Suprapubic skin (tissue), 4 donors: ENCODE results near the gene CCDC148. TPM values are rescaled to one million over a fixed set of nuclear protein-coding genes. Genes with fewer than 3 reads are reported as not detected.

Source experiments
- DNase-seq, 2 donors: peaks; one replicate each; pipeline ENCODE4 v3.0.0-alpha.2; 2019; ENCODE audit warnings: low spot score in 2 of 2
- H3K27ac ChIP-seq: fragments of 200-600 bp; sonication (generic); one replicate; pipeline ENCODE4 v1.5.1; 2019
- H3K27me3 ChIP-seq: fragments of 200-600 bp; sonication (generic); one replicate; pipeline ENCODE4 v1.5.1; 2019
- H3K36me3 ChIP-seq: fragments of 200-600 bp; sonication (generic); one replicate; pipeline ENCODE4 v1.5.1; 2019
- H3K4me1 ChIP-seq: fragments of 200-600 bp; sonication (generic); one replicate; pipeline ENCODE4 v1.5.1; 2019
- H3K4me3 ChIP-seq: fragments of 200-600 bp; sonication (generic); one replicate; pipeline ENCODE4 v1.5.1; 2019; ENCODE audit warnings: mild to moderate bottlenecking
- H3K9me3 ChIP-seq: fragments of 200-600 bp; sonication (generic); one replicate; pipeline ENCODE4 v1.5.1; 2019
- EP300 ChIP-seq: sonication (generic); formaldehyde crosslinking; IDR thresholded peaks from one replicate; pipeline ENCODE4 v1.6.1; 2017; ENCODE audit warnings: antibody characterized with exemption
- POLR2A ChIP-seq, 2 donors: fragments of 450-650 bp; IDR thresholded peaks; one replicate each; pipeline ENCODE4 v1.6.1; 2017; ENCODE audit warnings: antibody characterized with exemption in 2 of 2, mild to moderate bottlenecking in 2 of 2, moderate library complexity in 2 of 2
- POLR2AphosphoS5 ChIP-seq, 3 donors: sonication (generic); formaldehyde crosslinking; IDR thresholded peaks; one replicate each; pipeline ENCODE4 v1.6.1; 2017; ENCODE audit warnings: antibody characterized with exemption in 3 of 3
- WGBS: methylation state at CpG from one replicate; pipeline ENCODE4 v1.1.5; 2018; 5-methylcytosine and 5-hydroxymethylcytosine counted together
- total RNA-seq, 4 donors: library from RNA; depleted of rRNA; stranded (reverse); fragments of >200 nt; gene quantifications; one replicate each; pipeline ENCODE4 v1.1.0, GENCODE V29; 2016
- TF ChIP-seq, protein P1 (sequence below), 2 donors: fragments of 200-600 bp in 1 of 2; fragments of 450-650 bp in 1 of 2; sonication (generic) in 1 of 2; IDR thresholded peaks; one replicate each; pipeline ENCODE4 v1.5.1; 2016 to 2019; ENCODE audit warnings: antibody characterized with exemption in 2 of 2, mild to moderate bottlenecking in 1 of 2, moderate library complexity in 1 of 2

The CCDC148 gene
- total RNA-seq, 4 donors from 2014 or later = 0.29 to 0.72 (median 0.42) TPM; not detected in 1

DNA sequence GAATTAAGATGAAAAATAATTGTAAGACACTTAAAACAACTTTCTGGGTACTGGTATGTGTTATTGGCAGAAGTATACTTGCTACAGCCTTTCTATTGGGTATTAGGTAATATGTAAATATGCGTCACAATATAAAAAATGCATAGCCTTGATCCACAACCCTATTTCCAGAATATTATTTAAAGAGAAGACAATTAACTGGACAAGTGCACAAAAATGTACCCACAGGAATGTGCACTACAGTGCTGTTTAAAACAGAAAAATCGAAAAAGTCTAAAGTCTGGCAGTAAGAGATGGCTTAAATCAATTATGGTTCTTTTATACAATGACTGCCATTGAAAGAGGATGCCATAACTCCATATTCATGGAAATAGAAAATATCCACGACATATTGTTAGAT, 205.2 kb downstream of the CCDC148 start:
- WGBS = 80% methylated on average over 3 of the region's 3 CpGs
- Histone ChIP-seq H3K4me3 (no peak overlapping the region), H3K9me3 (no peaks in the 10 kb centered on the region), H3K27ac (no peak overlapping the region), H3K27me3 (no peaks in the 10 kb centered on the region), H3K36me3 (no peaks in the 10 kb centered on the region), H3K4me1 (peaks cover 3% of the 10 kb centered on the region)
- TF ChIP-seq, protein P1, sequence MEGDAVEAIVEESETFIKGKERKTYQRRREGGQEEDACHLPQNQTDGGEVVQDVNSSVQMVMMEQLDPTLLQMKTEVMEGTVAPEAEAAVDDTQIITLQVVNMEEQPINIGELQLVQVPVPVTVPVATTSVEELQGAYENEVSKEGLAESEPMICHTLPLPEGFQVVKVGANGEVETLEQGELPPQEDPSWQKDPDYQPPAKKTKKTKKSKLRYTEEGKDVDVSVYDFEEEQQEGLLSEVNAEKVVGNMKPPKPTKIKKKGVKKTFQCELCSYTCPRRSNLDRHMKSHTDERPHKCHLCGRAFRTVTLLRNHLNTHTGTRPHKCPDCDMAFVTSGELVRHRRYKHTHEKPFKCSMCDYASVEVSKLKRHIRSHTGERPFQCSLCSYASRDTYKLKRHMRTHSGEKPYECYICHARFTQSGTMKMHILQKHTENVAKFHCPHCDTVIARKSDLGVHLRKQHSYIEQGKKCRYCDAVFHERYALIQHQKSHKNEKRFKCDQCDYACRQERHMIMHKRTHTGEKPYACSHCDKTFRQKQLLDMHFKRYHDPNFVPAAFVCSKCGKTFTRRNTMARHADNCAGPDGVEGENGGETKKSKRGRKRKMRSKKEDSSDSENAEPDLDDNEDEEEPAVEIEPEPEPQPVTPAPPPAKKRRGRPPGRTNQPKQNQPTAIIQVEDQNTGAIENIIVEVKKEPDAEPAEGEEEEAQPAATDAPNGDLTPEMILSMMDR (IDR thresholded peaks at IDR 0.05) = no peak
- TF ChIP-seq EP300 = no peak
- no peak for TF ChIP-seq POLR2AphosphoS5 (IDR thresholded peaks at IDR 0.05)
- TF ChIP-seq POLR2A (IDR thresholded peaks at IDR 0.05) = no peak
- DNase-seq = no peak

DNA sequence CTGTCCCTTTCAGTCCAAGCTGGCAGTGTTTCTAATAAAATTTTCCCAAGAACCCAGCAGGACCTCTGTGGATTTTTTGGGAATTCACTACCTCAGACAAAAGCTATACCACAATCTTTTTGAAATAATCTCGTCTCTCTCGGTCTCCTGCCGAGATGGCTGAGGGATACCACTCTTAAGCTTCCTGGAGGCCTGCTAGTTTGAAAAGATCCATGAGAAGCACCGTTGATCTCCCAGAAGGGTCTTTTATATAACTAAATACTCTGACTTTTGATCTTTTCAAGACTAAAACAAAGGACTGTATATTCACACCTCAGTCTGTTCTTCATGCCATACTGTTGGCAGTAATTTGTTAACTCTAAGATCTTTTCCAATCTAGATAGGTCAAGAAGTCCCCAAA, 213.2 kb downstream of the CCDC148 start:
- Histone ChIP-seq H3K9me3 (no peaks in the 10 kb centered on the region), H3K4me3 (no peak overlapping the region), H3K27me3 (no peaks in the 10 kb centered on the region), H3K36me3 (no peaks in the 10 kb centered on the region), H3K4me1 (no peaks in the 10 kb centered on the region), H3K27ac (no peak overlapping the region)
- WGBS = 62% methylated on average over 4 of the region's 4 CpGs
- no peak for TF ChIP-seq EP300
- no peak for TF ChIP-seq POLR2A (IDR thresholded peaks at IDR 0.05)
- TF ChIP-seq, protein P1 (IDR thresholded peaks at IDR 0.05) = no peak
- TF ChIP-seq POLR2AphosphoS5 (IDR thresholded peaks at IDR 0.05) = no peak
- no peak for DNase-seq

DNA sequence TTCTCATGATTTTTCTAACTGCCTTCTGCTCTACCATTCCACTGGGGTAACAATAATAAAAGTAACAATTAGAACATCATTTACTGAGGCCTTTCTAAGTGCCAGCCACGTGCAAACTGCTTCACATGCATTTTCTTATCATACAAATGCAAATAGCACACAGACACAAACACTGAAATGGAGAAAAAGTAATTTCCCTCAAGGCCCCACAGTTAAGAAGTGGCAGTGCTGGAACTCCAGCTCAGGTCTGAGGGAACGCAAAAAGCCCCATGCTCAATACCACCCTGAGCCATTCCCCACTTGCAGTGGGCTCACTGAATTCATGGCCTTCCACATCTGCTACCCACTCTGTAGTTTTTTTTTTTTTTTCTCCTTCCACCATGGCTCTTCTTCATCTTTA, 214.3 kb downstream of the CCDC148 start:
- Histone ChIP-seq H3K4me3 (no peak overlapping the region), H3K36me3 (no peaks in the 10 kb centered on the region), H3K27me3 (no peaks in the 10 kb centered on the region), H3K4me1 (no peaks in the 10 kb centered on the region), H3K27ac (no peak overlapping the region), H3K9me3 (no peaks in the 10 kb centered on the region)
- DNase-seq = no peak
- WGBS = 64% methylated on average over 2 of the region's 2 CpGs
- no peak for TF ChIP-seq POLR2A (IDR thresholded peaks at IDR 0.05)
- TF ChIP-seq POLR2AphosphoS5 (IDR thresholded peaks at IDR 0.05) = no peak
- TF ChIP-seq, protein P1 (IDR thresholded peaks at IDR 0.05) = no peak
- no peak for TF ChIP-seq EP300

DNA sequence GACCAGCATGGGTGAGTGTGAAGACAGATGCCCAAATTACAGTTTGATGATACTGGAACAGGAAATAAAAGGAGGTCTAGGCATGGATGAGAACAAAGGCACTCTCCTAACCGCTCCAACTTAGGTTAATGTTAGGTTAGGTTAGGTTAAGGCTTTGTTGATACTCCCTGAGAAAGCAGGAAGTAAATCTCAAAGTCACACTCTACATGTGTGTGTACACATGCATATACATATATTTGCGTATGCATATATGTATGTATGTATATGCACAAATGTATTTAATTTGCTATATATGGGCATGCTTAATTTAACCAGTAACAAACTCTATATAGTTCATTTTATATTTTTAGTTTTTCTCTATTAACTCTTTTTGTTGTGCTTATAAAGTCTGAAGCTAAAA, 215.6 kb downstream of the CCDC148 start:
- no peak for DNase-seq
- WGBS = 48% methylated on average over 2 of the region's 2 CpGs
- Histone ChIP-seq H3K4me1 (no peaks in the 10 kb centered on the region), H3K4me3 (no peak overlapping the region), H3K27ac (no peak overlapping the region), H3K36me3 (no peaks in the 10 kb centered on the region), H3K9me3 (no peaks in the 10 kb centered on the region), H3K27me3 (no peaks in the 10 kb centered on the region)
- no peak for TF ChIP-seq EP300
- TF ChIP-seq POLR2AphosphoS5 (IDR thresholded peaks at IDR 0.05) = no peak
- TF ChIP-seq POLR2A (IDR thresholded peaks at IDR 0.05) = no peak
- TF ChIP-seq, protein P1 (IDR thresholded peaks at IDR 0.05) = no peak

DNA sequence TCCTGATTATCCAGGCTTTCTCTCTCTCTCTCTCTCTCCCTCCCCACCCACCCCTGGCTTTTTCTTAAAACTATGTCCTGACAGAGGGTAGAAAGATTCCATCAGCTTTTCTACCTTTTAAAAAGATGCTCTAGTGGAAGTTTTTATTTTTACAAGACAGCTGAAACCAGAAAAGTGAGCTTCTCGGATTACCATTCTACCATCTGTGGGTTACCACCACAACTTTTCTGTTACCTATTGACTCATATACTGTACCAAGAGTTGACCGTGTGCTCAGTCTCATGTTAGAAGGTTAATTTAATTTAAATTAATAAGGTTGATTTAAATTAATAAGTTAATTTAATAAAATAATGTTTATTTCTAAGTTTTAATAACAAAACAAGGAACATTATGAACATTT, 217.3 kb downstream of the CCDC148 start:
- H3K27me3 ChIP-seq = no peaks in the 10 kb centered on the region
- TF ChIP-seq, protein P1 (IDR thresholded peaks at IDR 0.05) = no peak
- TF ChIP-seq POLR2AphosphoS5 (IDR thresholded peaks at IDR 0.05) (no peak), POLR2A (IDR thresholded peaks at IDR 0.05) (no peak), EP300 (no peak)
- H3K9me3 ChIP-seq = no peaks in the 10 kb centered on the region
- no peak overlapping the region for H3K4me3 ChIP-seq
- no peak for DNase-seq
- H3K36me3 ChIP-seq = no peaks in the 10 kb centered on the region
- 81% methylated on average over 2 of the region's 2 CpGs for WGBS
- H3K27ac ChIP-seq = no peak overlapping the region
- no peaks in the 10 kb centered on the region for H3K4me1 ChIP-seq
